Inflammatory macrophage treated with lipopolysaccharide for 4 hours (primary cell): ENCODE measurements around the gene FUT7.

Experiments
- DNase-seq: peaks from one replicate; pipeline ENCODE4 v3.0.0-alpha.2; 2020

The FUT7 gene

DNA sequence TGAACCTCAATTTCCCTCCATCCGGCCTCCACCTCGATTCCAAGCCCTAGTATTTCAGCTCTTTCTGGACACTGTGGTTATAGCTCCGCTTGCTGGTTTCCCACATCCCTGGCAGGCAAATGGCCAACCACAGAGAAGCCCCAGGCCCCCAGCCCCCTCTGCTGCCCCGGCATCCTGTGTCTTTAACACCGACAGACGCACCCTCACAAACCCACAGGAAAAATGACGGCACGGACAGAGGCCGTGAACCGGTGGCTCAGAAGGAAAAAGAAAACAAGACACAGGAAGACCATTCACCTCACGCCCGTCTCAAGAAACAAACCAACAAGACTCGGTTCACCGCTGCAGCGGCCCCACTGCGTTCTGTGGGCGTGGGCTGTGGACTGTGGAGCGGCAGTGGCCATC, 34.1 kb downstream of the FUT7 start:
- no peak for DNase-seq

- no peak for DNase-seq
These were observed 34.5 kb downstream of the FUT7 start for GRCh38 chr9:136997371-136997770.

- peak; percentile 11 for DNase-seq
These were observed 35.3 kb downstream of the FUT7 start, which contains the start of gene CLIC3 for GRCh38 chr9:136996361-136997292. Gene CLIC3, minus strand, starts transcription at chr9:136996568. Its CDS starts 25 bp downstream, at chr9:136996543.

DNA sequence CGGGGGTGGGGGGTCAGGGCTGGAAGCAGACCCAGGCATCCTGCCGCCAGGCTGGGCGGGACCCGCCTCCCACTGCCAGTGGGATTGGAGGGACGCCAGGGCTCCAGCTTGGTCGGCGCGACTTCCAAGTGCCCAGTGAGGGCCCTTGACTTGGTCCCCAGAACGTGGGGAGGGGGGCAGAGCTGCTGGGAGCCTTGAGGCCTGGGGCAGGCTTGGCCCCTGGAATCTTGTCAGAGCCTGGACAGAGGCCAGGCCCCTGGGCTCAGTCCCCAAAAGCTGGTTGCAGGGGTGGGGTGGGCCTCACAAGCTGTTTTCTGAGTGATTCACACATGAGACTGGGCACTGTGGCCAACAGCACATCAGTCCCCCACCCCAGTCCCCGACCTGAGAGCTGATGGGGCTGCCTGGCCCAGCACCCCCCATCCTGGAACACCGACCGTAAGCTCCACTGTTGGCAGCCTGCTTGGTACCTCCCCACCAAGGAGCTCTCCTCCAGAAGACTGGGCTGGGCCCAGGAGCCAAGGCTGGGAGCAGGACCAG, 36.0 kb downstream of the FUT7 start:
- no peak for DNase-seq

- no peak for DNase-seq
These were observed 36.5 kb downstream of the FUT7 start for GRCh38 chr9:136995362-136995761.

DNA sequence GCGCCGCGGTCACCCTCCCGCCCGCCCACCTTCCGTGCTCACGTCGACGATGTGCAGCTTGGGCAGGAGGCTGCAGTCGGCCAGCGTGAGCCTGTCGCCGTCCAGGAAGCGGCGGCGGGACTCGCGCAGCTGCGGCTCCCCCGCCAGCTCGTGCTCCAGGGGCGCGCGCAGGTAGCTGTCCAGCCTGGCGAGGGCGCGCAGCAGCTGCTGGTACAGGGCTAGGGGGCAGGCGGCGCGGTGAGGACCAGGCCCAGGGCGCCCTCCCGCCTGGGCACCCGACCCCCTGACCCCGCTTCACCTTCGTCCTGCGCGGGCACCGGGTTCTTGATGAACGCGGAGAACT, 37.0 kb downstream of the FUT7 start:
- DNase-seq: no peak

DNA sequence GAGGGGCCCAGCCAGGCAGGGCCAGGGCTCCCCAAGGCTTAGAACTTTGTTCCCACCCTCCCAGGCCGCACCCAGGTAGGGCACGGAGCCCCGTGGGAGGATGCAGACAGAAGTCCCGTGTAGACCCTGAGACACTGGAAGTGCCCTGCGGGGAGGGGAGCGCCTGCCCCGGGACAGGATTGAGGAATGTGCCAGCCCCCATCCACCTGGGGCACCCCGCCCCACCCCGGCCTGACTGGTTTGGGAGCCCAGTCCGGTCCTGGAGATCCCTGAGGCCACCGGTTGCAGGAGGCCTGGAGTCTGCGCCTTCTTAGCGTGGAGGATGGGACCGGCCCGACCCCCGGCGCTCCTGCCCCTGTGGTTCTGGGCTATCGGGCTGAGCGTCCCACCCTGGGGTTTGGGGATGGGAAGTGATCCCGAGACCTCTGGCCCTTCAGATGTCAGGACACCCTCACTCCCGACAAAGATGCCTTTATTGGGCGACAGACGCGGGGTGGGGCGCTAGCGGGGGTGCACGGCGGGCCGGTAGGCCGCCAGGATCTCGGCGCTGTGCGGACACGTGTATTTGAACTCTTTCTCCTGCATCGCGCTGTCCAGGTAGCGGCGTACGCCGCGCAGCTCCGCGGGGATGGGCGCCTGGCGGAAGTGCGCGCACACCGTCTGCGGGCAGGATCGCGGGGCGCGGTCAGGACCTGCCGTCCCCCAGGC, 37.6 kb downstream of the FUT7 start:
- DNase-seq: no peak

- no peak for DNase-seq
These were observed 39.0 kb downstream of the FUT7 start for GRCh38 chr9:136992819-136993369.

- peak; percentile 93 for DNase-seq
These were observed 39.7 kb downstream of the FUT7 start, which contains the start of gene PAXX for GRCh38 chr9:136991993-136992818. Gene PAXX, plus strand, starts transcription at chr9:136992422. Its CDS starts 22 bp downstream, at chr9:136992444.

GRCh38 chr9:136990242-136990911, 41.5 kb downstream of the FUT7 start:
- no peak for DNase-seq

DNA sequence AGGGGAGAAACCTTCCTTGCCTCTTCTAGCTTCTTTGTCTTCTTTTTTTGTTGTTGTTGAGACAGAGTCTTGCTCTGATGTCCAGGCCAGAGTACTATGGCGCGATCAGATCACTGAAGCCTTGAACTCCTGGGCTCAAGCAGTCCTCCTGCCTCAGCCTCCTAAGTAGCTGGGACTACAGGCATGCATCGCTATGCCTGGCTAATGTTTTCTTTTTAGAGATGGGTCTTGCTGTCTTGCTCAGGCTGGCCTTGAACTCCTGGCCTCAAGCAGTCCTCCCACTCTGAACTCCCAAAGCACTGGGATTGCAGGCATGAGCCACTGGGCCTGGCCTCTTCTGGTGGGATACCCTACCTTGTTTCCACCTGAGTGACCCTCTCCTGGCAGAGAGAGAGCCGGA, 43.0 kb downstream of the FUT7 start:
- no peak for DNase-seq

DNA sequence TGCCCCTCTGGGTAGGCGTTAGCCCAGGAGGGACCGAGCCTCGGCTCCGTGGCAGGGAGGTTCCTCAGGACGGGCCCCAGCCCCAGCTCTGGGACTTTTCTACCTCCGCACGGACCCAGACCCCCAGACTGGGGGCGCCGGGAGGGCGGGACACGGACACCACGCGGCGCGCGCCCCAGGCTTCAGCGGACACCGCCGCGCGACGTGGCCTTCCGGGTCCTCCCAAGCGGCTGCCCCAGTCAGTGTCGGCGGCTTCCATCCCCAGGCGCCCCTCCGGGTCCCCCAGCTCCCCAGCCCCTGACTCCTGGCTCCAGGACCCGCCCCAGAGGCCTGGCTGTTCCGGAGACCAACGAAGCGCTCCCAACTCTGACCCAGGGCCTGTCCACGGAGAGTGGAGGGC, 46.0 kb downstream of the FUT7 start:
- no peak for DNase-seq

GRCh38 chr9:136985027-136985602, 46.8 kb downstream of the FUT7 start:
- DNase-seq: no peak

DNA sequence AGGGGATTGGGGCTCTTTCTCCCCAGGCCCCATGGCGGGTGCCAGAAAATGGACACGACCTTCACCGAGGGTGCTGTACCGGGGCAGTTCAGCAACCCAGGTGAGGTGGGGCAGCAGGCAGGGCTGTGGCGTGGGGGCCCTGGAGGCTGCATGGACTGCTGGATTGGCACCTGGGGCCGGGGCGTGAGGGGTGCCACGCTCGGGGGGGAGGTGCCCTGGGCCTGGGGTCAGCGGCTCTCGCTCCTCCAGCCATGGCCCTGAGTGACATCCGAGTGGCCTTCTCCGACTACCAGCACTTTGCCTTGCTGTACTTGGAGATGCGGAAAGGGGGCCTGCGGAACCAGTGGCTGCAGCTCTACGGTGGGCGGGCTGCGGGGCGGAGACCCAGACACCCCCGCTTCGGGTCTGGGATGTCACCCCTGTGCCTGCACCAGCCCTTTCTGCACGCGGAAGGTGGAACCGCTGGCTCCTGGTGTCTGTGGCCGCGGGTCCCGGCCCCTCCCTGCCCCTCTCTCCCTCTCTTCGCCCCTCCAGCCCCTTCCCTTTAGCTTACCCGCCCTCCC, 47.3 kb downstream of the FUT7 start:
- no peak for DNase-seq

DNA sequence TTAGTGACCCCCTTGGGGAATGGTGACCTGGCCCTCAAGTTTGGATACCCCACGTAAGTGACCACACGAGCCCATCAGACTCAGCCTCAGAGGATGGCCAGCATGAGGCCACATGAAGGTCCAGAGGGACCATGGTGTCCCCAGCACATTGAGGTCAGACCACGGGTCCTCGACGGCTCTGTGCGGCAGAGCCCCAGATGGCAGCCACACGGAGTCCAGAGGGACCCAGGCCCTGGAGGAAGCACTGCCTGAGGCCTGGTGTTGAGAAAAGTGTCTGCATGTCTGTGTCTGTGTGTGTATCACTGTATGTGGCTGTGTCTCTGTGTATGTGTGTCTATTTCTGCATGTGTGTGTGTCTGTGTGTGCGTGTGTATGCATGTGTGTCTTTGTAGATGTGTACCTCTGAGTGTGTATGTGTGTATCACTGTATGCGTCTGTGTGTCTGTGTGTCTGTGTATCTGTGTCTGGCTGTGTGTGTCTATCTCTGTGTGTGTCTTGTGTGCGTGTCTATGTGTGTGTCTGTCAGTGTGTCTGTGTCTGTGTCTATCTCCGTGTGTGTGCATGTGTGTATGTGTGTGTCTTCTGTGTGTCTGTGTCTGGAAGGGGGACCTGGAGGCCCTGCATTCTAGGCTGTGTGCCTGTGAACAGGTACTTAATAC, 48.1 kb downstream of the FUT7 start:
- no peak for DNase-seq

DNA sequence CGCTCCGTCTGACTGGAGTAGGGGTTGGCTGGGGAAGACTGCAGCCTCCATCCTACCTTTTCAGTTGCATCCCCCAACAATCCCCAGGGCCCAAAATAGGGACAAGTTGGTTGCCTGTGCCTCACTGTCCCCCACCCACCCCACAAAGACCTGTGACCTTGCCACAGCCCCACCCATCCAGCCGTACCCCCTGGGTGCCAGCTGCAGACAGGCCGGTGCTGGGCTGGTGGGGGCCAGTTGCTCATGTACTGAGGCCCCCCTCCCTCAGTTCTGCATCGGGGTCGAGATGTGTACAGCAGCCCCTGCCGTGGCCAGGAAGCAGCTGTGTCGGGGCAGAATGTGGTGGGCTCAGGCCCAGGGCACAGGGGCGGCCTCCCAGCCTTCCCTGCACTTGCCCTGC, 48.7 kb downstream of the FUT7 start:
- DNase-seq: no peak

DNA sequence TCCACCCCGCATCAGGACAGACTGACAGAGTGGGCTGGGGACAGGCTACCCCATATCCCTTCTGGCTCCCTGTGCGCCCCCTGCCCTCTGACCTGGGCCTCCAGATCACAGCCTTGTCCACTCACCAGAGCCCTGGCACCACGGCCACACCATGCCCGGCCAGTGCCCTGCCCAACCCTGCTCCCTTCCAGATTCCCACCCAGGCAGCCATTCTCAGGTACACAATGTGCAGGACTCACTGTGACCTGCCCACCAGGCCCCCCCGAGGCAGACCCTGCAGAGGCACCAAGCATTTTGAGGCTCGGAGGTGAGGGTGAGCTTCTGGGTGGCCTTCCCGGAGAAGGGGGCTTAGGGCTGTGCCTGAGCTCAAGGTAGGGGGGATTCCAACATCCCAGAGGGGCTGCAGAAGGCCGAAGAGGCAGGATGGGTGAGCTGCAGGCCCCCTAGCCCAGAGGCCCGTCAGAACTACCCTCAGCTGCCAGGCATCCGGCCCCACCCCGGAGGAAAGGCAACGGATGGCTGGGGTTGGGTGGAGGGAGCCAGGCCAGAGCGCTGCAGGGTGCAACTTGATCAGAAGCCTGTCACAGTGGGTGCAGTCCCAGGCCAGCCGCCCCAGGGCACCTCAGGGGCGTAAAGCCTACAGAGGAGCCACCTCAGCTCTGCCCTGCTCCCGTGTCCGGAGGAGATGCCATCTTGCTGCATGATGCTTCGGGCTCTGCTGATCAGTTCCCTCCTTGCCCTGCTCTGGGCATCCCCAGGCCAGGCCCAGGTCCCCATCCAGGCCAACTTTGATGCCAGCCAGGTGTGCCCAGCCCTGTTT, 49.4 kb downstream of the FUT7 start, which contains the start of gene LCNL1:
Gene LCNL1 (plus strand): TSS at position 762 of the 820 bp plus-strand sequence. CDS start 594 bp downstream, outside the sequence.
- DNase-seq: no peak

DNA sequence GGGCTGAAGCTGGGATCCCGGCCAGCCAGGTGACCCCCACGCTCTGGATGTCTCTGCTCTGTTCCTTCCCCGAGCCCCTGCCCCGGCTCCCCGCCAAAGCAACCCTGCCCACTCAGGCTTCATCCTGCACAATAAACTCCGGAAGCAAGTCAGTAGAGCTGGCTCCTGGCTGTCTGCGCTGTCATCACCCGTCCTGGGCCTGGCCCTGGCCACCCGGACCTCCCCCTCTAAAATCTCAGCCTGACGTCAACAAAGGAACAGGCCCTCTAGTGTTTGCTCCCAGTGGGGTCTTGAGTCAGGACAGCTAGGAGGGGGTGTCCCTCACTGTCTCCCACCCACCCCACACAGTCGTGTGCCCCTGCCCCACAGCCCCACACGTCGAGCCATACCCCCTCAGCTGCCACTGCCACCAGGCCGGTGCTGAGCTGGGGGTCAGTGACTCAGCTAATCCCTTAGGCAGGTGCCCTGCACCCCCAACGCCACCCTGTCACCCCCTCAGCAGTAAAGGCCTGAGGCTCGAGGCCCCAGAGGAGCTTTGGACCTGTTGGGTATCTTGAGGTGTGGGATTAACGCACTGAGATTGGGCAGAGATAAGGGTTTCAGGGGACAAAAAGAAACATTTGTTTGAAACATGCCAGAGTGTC, 50.2 kb downstream of the FUT7 start:
- DNase-seq: no peak
